HG02884 (cell line): Measurements from ENCODE around the gene CORO1A.
"Not testable (repeated sequence)": the region's sequence is repeated elsewhere in the genome, so short reads cannot be mapped to it uniquely, and the experiment has no call there.

Experiments
- ATAC-seq: cut with Tn5 transposase; IDR thresholded peaks from one replicate; pipeline ENCODE4 v1.9.1; 2021; ENCODE audit warnings: mild to moderate bottlenecking, moderate library complexity; ENCODE audit not compliant: unreplicated experiment

CORO1A gene

GRCh38 chr16:30199049-30199448 lies 15.6 kb downstream of the CORO1A start, which contains the start of gene SULT1A3:
Gene SULT1A3, plus strand, starts transcription at chr16:30199255. Its CDS starts 1,474 bp downstream, at chr16:30200729.
- not testable (repeated sequence) for ATAC-seq

GRCh38 chr16:30199608-30200343 lies 16.4 kb downstream of the CORO1A start:
- not testable (repeated sequence) for ATAC-seq

- ATAC-seq, result not testable (repeated sequence)
Measured at GRCh38 chr16:30205541-30206236, 22.3 kb downstream of the CORO1A start.

- not testable (repeated sequence) for ATAC-seq
Measured at GRCh38 chr16:30206252-30206651, 22.9 kb downstream of the CORO1A start.

- ATAC-seq, result not testable (repeated sequence)
Measured at GRCh38 chr16:30207063-30207704, 23.8 kb downstream of the CORO1A start.

- not testable (repeated sequence) for ATAC-seq
Measured at GRCh38 chr16:30209032-30209431, 25.6 kb downstream of the CORO1A start.

GRCh38 chr16:30211414-30211813 lies 28.0 kb downstream of the CORO1A start:
- ATAC-seq, result not testable (repeated sequence)

- not testable (repeated sequence) for ATAC-seq
Measured at GRCh38 chr16:30217082-30217481, 33.7 kb downstream of the CORO1A start.
